Neural progenitor cell (in vitro differentiated cells): Measurements from ENCODE around the gene MBD2.
"Not testable (repeated sequence)": the region's sequence is repeated elsewhere in the genome, so short reads cannot be mapped to it uniquely, and the experiment has no call there.

Source experiments
- CTCF ChIP-seq: fragments of 200-600 bp; sonication (generic); IDR thresholded peaks from 2 replicates; pipeline ENCODE4 v1.5.1; 2017; ENCODE audit warnings: antibody characterized with exemption, mild to moderate bottlenecking
- EZH2 ChIP-seq: fragments of 200-600 bp; sonication (generic); IDR thresholded peaks from 2 replicates; pipeline ENCODE4 v1.6.1; 2017; ENCODE audit warnings: antibody characterized with exemption, mild to moderate bottlenecking, moderate library complexity
- EZH2phosphoT487 ChIP-seq: fragments of 200-600 bp; sonication (generic); IDR thresholded peaks from 2 replicates; pipeline ENCODE4 v1.6.1; 2017; ENCODE audit warnings: antibody characterized with exemption

- TF ChIP-seq CTCF, EZH2, EZH2phosphoT487: not testable (repeated sequence)
Measured at GRCh38 chr18:54218803-54219202, 5.7 kb downstream of the MBD2 start.
